Measurements from ENCODE around the gene SLC38A8. TPM values are rescaled to one million over a fixed set of nuclear protein-coding genes. Genes with fewer than 3 reads are reported as not detected.

Gene SLC38A8
- total RNA-seq, 1 donor, result not detected

- H3K27me3 ChIP-seq (ENCODE audit: insufficient read depth, low read length), result no peaks in the 10 kb centered on the region
- H3K27ac ChIP-seq (ENCODE audit: low read depth, low read length), result no peak overlapping the region
- H3K4me2 ChIP-seq (ENCODE audit: insufficient read depth, low read length), result no peak overlapping the region
- peaks cover 66% of the 10 kb centered on the region for H3K36me3 ChIP-seq (ENCODE audit: insufficient read depth, low read length)
- H2AFZ ChIP-seq (ENCODE audit: low read length), result no peak overlapping the region
- DNase-seq (ENCODE audit: insufficient read length, low spot score, missing footprints), result peak; percentile 49
- TF ChIP-seq CTCF (IDR thresholded peaks at IDR 0.05; ENCODE audit: extremely low read depth, low read depth, low read length), result peak; percentile 83
- no peaks in the 10 kb centered on the region for H3K9me3 ChIP-seq (ENCODE audit: low read depth, low read length)
- H3K4me1 ChIP-seq (ENCODE audit: insufficient read depth, low read length), result no peaks in the 10 kb centered on the region
- H3K79me2 ChIP-seq (ENCODE audit: insufficient read depth, low read length), result no peaks in the 10 kb centered on the region
- H3K4me3 ChIP-seq (ENCODE audit: insufficient read depth, low read length), result no peak overlapping the region
- peaks cover 10% of the 10 kb centered on the region for H4K20me1 ChIP-seq (ENCODE audit: insufficient read depth, low read length)
These were observed 23.0 kb upstream of the SLC38A8 start for GRCh38 chr16:84065536-84066132.

- no peak for TF ChIP-seq CTCF (IDR thresholded peaks at IDR 0.05; ENCODE audit: extremely low read depth, low read depth, low read length)
- no peak for DNase-seq (ENCODE audit: insufficient read length, low spot score, missing footprints)
- Histone ChIP-seq H4K20me1 (ENCODE audit: insufficient read depth, low read length) (peaks cover 10% of the 10 kb centered on the region), H3K36me3 (ENCODE audit: insufficient read depth, low read length) (peaks cover 66% of the 10 kb centered on the region), H2AFZ (ENCODE audit: low read length) (no peak overlapping the region), H3K27me3 (ENCODE audit: insufficient read depth, low read length) (no peaks in the 10 kb centered on the region), H3K4me2 (ENCODE audit: insufficient read depth, low read length) (no peak overlapping the region), H3K4me3 (ENCODE audit: insufficient read depth, low read length) (no peak overlapping the region), H3K4me1 (ENCODE audit: insufficient read depth, low read length) (no peaks in the 10 kb centered on the region), H3K79me2 (ENCODE audit: insufficient read depth, low read length) (no peaks in the 10 kb centered on the region), H3K27ac (ENCODE audit: low read depth, low read length) (no peak overlapping the region), H3K9me3 (ENCODE audit: low read depth, low read length) (no peaks in the 10 kb centered on the region)
These were observed 21.4 kb upstream of the SLC38A8 start for GRCh38 chr16:84063980-84064379.

DNA sequence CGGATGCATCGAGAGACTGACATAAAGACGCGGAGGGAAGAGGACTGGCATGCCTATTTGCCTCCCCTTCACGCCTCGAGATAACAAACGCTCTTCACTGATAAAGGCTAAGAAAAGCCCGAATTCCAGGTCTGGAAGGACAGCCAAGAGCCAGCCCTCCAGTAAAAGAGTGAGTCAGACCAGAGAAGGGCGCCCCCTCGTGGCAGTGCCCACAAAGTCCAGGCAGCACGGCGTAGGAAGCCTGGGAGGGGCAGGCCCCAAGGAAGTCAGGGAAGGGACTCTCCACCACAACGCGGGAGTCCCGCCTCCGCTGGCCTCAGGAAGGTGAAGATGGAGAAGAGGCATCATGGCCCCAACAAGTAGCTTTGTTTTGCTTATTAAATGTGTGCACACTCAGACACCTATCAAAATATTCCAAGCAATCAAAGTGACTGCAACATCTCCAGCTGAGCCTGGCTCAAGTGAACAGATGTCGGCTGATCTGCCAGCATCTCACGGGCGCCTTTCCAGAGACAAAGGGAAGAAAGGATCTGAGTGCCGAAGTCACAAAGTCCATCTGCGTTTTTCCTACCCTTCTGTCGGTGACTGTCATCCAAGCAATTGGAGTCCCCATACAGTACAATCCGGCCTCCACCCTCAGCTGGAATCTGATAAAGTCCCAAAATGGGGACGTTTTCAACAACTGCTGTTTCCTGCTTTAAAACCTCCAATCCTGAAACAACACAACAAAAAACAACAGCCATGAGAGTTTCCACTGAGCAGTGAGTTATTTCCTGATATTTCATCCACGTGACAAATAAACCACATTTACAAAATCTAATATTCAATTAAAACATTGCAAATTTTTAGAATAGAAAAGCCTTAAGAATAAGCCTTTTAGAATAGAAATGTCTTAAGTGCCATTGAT, 20.4 kb upstream of the SLC38A8 start:
- no peaks in the 10 kb centered on the region for H3K79me2 ChIP-seq (ENCODE audit: insufficient read depth, low read length)
- H3K9me3 ChIP-seq (ENCODE audit: low read depth, low read length), result no peaks in the 10 kb centered on the region
- peaks cover 65% of the 10 kb centered on the region for H3K36me3 ChIP-seq (ENCODE audit: insufficient read depth, low read length)
- peak; percentile 96 for TF ChIP-seq CTCF (IDR thresholded peaks at IDR 0.05; ENCODE audit: extremely low read depth, low read depth, low read length)
- H3K27me3 ChIP-seq (ENCODE audit: insufficient read depth, low read length), result no peaks in the 10 kb centered on the region
- H4K20me1 ChIP-seq (ENCODE audit: insufficient read depth, low read length), result peaks cover 10% of the 10 kb centered on the region
- H3K4me2 ChIP-seq (ENCODE audit: insufficient read depth, low read length), result no peak overlapping the region
- no peaks in the 10 kb centered on the region for H3K4me1 ChIP-seq (ENCODE audit: insufficient read depth, low read length)
- DNase-seq (ENCODE audit: insufficient read length, low spot score, missing footprints), result peak; percentile 97
- no peak overlapping the region for H3K27ac ChIP-seq (ENCODE audit: low read depth, low read length)
- no peak overlapping the region for H2AFZ ChIP-seq (ENCODE audit: low read length)
- no peak overlapping the region for H3K4me3 ChIP-seq (ENCODE audit: insufficient read depth, low read length)

DNA sequence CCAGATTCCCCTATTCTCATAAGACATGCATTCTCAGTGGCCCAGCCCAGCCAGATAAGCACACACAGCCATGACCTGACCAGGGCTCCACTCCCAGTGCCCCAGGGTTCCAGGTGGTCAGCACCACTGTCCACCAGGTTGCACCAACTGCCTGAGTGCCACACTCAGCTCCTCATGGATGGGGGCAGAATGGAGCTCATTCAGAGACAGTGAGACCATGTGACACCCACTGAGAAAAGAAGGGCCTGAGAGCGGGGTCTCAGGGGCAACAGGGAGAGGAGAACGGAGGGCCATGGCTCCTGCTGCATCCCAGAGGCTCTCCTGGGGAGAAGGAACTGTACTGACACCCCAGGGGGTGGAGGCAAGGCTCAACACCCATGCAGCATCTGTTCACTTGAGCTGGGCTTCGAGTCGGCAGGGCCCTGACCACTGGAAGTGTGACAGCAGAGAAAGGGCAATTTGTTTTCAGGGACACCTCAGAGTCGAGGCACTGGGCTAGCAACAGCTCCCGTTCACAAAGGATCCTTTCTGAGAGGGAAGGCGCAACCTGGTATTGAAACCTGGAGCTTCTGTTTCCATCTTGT, 18.7 kb upstream of the SLC38A8 start:
- Histone ChIP-seq H3K79me2 (ENCODE audit: insufficient read depth, low read length) (no peaks in the 10 kb centered on the region), H3K9me3 (ENCODE audit: low read depth, low read length) (no peaks in the 10 kb centered on the region), H3K27ac (ENCODE audit: low read depth, low read length) (no peak overlapping the region), H4K20me1 (ENCODE audit: insufficient read depth, low read length) (peaks cover 15% of the 10 kb centered on the region), H3K36me3 (ENCODE audit: insufficient read depth, low read length) (peaks cover 67% of the 10 kb centered on the region), H3K4me1 (ENCODE audit: insufficient read depth, low read length) (no peaks in the 10 kb centered on the region), H3K27me3 (ENCODE audit: insufficient read depth, low read length) (no peaks in the 10 kb centered on the region), H3K4me2 (ENCODE audit: insufficient read depth, low read length) (no peak overlapping the region), H2AFZ (ENCODE audit: low read length) (no peak overlapping the region), H3K4me3 (ENCODE audit: insufficient read depth, low read length) (no peak overlapping the region)
- TF ChIP-seq CTCF (IDR thresholded peaks at IDR 0.05; ENCODE audit: extremely low read depth, low read depth, low read length), result no peak
- DNase-seq (ENCODE audit: insufficient read length, low spot score, missing footprints), result peak; percentile 6

Measured in osteoblast (primary cell).